ENCODE measurements around the gene SPRYD3. TPM values are rescaled to one million over a fixed set of nuclear protein-coding genes. Genes with fewer than 3 reads are reported as not detected.
A peak's percentile ranks its signal among the peaks of the same experiment; 100 is the strongest.

The SPRYD3 gene
- total and polyA plus RNA-seq, 11 donors: 26.0 to 94.7 (median 48.5) TPM

DNA sequence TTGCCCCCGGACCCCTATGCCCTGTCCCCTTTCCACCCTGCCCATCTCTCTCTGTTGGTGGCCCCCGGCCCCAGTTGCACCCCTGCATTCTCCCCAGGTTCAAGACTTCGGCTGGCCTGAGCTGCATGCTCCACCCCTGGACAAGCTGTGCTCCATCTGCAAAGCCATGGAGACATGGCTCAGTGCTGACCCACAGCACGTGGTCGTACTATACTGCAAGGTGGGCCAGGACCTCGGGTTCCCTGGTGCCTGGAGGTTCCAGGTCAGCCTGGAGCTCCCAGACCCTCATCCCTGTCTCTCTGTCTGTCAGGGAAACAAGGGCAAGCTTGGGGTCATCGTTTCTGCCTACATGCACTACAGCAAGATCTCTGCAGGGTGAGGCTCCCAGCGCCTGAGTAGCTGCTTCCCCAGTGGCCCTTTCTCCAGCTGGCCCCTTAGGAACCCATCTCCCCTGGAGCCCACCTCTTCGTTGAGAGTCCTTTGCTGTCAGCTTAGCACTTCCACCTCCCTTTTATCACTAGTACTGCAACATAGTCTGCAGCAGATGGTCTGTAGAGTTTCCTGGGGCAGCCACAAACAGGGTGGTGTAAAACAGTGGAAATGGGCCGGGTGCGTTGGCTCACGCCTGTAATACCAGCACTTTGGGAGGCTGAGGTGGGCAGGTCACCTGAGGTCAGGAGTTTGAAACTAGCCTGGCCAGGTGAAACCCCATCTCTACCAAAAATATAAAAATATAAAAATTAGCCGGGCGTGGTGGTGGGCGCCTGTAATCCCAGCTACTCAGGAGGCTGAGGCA lies 23.5 kb downstream of the SPRYD3 start:
- WGBS, 4 donors: 81 to 90% (median 84%) methylated on average over 14 to 15 of the region's 15 CpGs
- Histone ChIP-seq H3K9me3 (no peaks in the 10 kb centered on the region), H3K27me3 (no peaks in the 10 kb centered on the region), H3K27ac (peak overlapping the region in 9 of 12 donors; percentile 37 to 100 (median 98)), H3K4me3 (no peak overlapping the region), H3K4me1 (peaks cover 7 to 92% (median 59%) of the 10 kb centered on the region in 12 donors), H3K36me3 (peaks cover 0 to 78% (median 62%) of the 10 kb centered on the region in 9 donors)
- DNase-seq: peak in 1 of 5 donors; percentile 20
- TF ChIP-seq POLR2A (IDR thresholded peaks at IDR 0.05) (no peak), CTCF (IDR thresholded peaks at IDR 0.05) (no peak)
- intact Hi-C loops (cut with DNase I): no loop called here
- ATAC-seq: no peak

- Histone ChIP-seq H3K27me3 (no peaks in the 10 kb centered on the region), H3K4me1 (peaks cover 7 to 84% (median 51%) of the 10 kb centered on the region in 12 donors), H3K27ac (peak overlapping the region; percentile 14 to 100 (median 98)), H3K9me3 (no peaks in the 10 kb centered on the region), H3K36me3 (peaks cover 0 to 64% (median 48%) of the 10 kb centered on the region in 9 donors), H3K4me3 (peak overlapping the region; percentile 5 to 81 (median 72))
- TF ChIP-seq POLR2A (IDR thresholded peaks at IDR 0.05) (no peak), CTCF (IDR thresholded peaks at IDR 0.05) (no peak)
- ATAC-seq: peak; percentile 45 to 70 (median 70)
- peak; percentile 92 to 95 (median 95) for DNase-seq
- intact Hi-C loops (cut with DNase I): loop anchor here in 1 of 10 donors (5.0 kb wide), 1 partner anchor 43 kb away; the partner anchor contains the start of gene IGFBP6
- WGBS, 4 donors: 12 to 18% (median 15%) methylated on average over 31 to 48 of the region's 48 CpGs
These were observed 24.9 kb downstream of the SPRYD3 start for GRCh38 chr12:53054112-53054878.

GRCh38 chr12:53053218-53054111 lies 25.7 kb downstream of the SPRYD3 start:
- no peaks in the 10 kb centered on the region for H3K9me3 ChIP-seq
- H3K4me1 ChIP-seq: peaks cover 7 to 84% (median 58%) of the 10 kb centered on the region in 12 donors
- peaks cover 0 to 57% (median 39%) of the 10 kb centered on the region in 9 donors for H3K36me3 ChIP-seq
- DNase-seq (peak in 3 of 5 donors; percentile 68 to 76 (median 71)), ATAC-seq (peak in 3 of 4 donors; percentile 1 to 19 (median 17))
- no peaks in the 10 kb centered on the region for H3K27me3 ChIP-seq
- peak overlapping the region; percentile 5 to 81 (median 72) for H3K4me3 ChIP-seq
- WGBS, 4 donors: 35 to 38% (median 37%) methylated on average over 14 to 16 of the region's 16 CpGs
- intact Hi-C loops (cut with DNase I): loop anchor here in 1 of 10 donors (5.0 kb wide), 1 partner anchor 44 kb away; the partner anchor contains the start of gene IGFBP6
- TF ChIP-seq POLR2A (IDR thresholded peaks at IDR 0.05): no peak
- TF ChIP-seq CTCF (IDR thresholded peaks at IDR 0.05): peak; percentile 46 to 74 (median 60)
- H3K27ac ChIP-seq: peak overlapping the region; percentile 96 to 100 (median 98)

Data from heart left ventricle (tissue), 16 donors.